GM10248 (cell line): ENCODE measurements around the gene RERE.

ENCODE experiments used
- CTCF ChIA-PET: fragments of 300-600 bp; sonication (Branson Sonifier 250); formaldehyde crosslinking; extraction: SDS; loops from one replicate; lab custom pipeline; 2021; ENCODE audit warnings: antibody characterized with exemption; lab: Yijun Ruan, JAX
- POLR2A ChIA-PET: fragments of 350-650 bp; sonication (Branson Sonifier 250); formaldehyde crosslinking; extraction: SDS; loops from one replicate; lab custom pipeline; 2020; ENCODE audit warnings: antibody characterized with exemption; lab: Yijun Ruan, JAX
- DNase-seq: peaks from one replicate; pipeline ENCODE4 v3.0.0; 2012; ENCODE audit errors: extremely low spot score
- TF ChIP-seq, protein P1 (sequence below): IDR thresholded peaks from 2 replicates; pipeline ENCODE4 v1.5.1; 2012; ENCODE audit warnings: mild to moderate bottlenecking, low read depth; ENCODE audit errors: extremely low read depth, missing control alignments, control extremely low read depth

The RERE gene

DNA sequence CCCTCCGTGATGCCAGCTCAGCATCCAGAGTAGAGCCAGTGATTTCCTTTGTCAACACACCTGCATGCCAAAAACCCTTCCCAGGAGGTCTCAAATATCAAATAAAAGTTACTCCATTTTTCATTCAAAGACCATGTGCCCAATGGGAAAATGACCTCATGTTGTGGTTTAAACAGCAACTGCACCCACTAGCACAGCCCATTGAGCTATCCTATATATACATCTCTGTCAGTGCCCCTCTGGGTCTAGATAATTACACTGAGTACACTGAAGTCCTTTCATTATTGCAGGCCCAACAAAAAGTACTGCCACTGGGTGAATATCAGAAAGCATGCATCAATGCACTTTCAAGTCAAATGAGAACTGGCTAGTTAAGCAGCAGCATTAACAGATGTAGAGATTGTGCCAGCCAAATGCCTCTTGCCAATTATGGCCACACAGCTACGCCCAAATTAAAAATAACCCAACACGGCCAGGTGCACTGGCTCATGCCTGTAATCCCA lies 381.8 kb downstream of the RERE start:
- DNase-seq = no peak
- POLR2A ChIA-PET = no interaction called here
- TF ChIP-seq, protein P1, sequence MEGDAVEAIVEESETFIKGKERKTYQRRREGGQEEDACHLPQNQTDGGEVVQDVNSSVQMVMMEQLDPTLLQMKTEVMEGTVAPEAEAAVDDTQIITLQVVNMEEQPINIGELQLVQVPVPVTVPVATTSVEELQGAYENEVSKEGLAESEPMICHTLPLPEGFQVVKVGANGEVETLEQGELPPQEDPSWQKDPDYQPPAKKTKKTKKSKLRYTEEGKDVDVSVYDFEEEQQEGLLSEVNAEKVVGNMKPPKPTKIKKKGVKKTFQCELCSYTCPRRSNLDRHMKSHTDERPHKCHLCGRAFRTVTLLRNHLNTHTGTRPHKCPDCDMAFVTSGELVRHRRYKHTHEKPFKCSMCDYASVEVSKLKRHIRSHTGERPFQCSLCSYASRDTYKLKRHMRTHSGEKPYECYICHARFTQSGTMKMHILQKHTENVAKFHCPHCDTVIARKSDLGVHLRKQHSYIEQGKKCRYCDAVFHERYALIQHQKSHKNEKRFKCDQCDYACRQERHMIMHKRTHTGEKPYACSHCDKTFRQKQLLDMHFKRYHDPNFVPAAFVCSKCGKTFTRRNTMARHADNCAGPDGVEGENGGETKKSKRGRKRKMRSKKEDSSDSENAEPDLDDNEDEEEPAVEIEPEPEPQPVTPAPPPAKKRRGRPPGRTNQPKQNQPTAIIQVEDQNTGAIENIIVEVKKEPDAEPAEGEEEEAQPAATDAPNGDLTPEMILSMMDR = no peak
- CTCF ChIA-PET = interaction anchor here (1.6 kb wide), 1 partner anchor 8 kb away, joined by 5 read pairs; no protein-coding TSS in a partner anchor

DNA sequence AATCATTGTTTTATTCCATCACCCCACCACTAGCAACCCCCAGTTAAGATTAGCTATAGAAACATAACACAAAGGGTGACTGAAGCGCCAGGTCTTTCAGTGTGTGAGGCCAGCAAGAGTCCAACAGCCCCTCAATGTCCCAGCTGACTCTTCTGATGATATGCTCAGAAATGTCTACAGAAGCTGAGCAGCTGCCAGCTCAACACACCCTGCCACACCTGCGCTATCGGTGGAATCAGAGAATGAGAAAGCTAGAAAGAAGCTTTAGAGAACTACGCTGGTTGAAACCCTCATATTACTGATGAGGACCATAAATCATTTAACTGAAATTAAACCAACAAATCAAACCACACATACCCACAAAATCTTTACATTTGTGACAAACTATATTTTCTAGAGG lies 383.3 kb downstream of the RERE start:
- ChIA-PET CTCF (no interaction called here), POLR2A (no interaction called here)
- DNase-seq = no peak
- TF ChIP-seq, protein P1 = no peak

DNA sequence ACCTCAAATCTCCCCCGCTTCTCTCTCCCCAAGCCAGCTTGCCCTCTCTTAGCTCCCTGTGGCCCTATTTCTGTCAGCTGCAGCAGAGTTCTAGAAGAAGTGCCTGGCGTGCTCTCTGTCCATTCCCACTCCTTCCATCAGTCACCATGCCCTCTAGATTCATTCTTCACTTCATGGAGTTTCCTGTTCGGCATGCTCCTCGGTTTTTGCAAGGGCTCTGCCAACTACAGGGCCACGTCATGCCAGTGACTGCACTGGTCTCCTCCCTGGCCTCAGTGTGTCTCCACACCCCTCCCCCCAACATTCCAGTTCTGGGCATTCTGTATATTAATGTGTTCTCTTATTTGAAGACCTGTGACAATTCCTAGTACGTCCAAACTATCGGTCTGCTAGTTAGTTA lies 385.7 kb downstream of the RERE start:
- no peak for DNase-seq
- TF ChIP-seq, protein P1 = no peak
- CTCF ChIA-PET = interaction anchor here (1.4 to 2.1 kb wide), 5 partner anchors 10 to 58 kb away, joined by 3 to 9 read pairs (median 3); no protein-coding TSS in a partner anchor
- POLR2A ChIA-PET = no interaction called here

DNA sequence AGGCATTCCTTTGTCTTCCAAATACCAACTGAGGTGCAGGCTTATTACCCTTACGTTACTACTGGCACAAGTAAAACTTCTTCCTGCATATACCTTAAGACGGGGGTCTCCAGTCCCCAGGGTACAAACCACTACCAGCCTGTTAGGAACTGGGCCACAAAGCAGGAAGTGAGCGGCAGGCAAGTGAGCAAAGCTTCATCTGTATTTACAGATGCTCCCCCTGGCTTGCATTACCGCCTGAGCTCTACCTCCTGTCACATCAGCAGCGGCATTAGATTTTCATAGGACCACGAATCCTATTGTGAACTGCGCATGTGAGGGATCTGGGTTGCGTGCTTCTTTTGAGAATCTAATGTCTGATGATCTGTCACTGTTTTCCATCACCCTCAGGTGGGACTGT lies 386.4 kb downstream of the RERE start:
- POLR2A ChIA-PET = no interaction called here

DNA sequence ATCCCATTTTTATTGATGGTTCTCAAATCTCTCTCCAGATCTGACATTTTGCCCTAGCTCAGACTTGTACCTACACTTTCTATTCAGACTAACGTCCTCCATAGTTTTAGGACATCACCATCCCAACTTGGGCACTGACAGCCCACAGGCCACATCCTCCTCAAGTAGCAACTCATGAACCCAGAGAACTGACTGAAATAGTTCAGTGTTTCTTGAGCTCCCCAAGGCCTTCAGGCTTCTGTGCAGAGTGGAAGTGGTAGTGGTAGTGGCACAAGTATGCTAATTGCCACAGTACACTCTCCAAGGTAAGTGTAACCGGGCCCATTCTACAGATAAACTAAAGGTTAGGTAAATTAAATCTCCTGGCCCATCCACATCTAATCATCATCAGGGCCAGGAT lies 387.0 kb downstream of the RERE start:
- POLR2A ChIA-PET = no interaction called here
- TF ChIP-seq, protein P1 = no peak
- CTCF ChIA-PET = interaction anchor here (0.7 to 2.1 kb wide), 6 partner anchors 8 to 56 kb away, joined by 3 to 9 read pairs (median 3); no protein-coding TSS in a partner anchor
- no peak for DNase-seq

More for the DNA sequence above, 386.4 kb downstream of the RERE start:
- CTCF ChIA-PET = interaction anchor here (0.7 to 2.1 kb wide), 6 partner anchors 9 to 57 kb away, joined by 3 to 9 read pairs (median 3); no protein-coding TSS in a partner anchor
- DNase-seq = no peak
- TF ChIP-seq, protein P1 = no peak

DNA sequence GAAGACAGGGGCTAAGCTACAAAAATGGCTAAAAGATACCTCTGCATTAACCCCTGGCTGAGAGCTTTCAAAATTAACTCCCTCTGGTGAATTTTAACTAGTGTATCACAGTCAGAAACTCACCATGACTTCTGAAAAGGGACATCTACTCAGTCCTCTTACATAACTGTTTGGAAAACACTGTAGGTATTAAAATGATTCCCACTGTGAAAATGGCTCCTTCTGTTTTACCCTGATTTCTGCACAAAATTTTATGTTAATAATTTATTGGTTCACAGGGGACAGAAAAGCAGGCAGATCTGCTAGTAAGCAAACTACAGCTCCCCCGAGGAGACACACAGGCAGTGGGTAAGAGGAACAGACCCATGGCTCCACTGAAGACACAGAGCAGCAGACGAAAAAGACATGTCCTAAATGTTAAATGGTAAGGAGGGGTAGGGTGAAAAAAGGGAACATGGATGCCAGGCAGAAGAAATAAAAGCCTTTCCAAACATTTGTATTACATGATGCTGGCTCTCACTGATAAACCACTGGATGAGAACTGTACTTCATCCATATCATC lies 387.8 kb downstream of the RERE start:
- TF ChIP-seq, protein P1 = no peak
- DNase-seq = no peak
- ChIA-PET CTCF (interaction anchor here (0.8 to 2.3 kb wide), 2 partner anchors 9 to 415 kb away, joined by 3 to 8 read pairs; no protein-coding TSS in a partner anchor), POLR2A (no interaction called here)
